Stimulated activated CD8-positive, alpha-beta memory T cell treated with anti-CD3 and anti-CD28 coated beads, Interleukin-15, amount 100 ng/mL, for 4 hours (primary cell): ENCODE data around the gene OPRL1.

Source experiments
- DNase-seq, 2 donors: peaks; one replicate each; pipeline ENCODE4 v3.0.0-alpha.2; 2020; ENCODE audit warnings: low read depth in 2 of 2

The OPRL1 gene

DNA sequence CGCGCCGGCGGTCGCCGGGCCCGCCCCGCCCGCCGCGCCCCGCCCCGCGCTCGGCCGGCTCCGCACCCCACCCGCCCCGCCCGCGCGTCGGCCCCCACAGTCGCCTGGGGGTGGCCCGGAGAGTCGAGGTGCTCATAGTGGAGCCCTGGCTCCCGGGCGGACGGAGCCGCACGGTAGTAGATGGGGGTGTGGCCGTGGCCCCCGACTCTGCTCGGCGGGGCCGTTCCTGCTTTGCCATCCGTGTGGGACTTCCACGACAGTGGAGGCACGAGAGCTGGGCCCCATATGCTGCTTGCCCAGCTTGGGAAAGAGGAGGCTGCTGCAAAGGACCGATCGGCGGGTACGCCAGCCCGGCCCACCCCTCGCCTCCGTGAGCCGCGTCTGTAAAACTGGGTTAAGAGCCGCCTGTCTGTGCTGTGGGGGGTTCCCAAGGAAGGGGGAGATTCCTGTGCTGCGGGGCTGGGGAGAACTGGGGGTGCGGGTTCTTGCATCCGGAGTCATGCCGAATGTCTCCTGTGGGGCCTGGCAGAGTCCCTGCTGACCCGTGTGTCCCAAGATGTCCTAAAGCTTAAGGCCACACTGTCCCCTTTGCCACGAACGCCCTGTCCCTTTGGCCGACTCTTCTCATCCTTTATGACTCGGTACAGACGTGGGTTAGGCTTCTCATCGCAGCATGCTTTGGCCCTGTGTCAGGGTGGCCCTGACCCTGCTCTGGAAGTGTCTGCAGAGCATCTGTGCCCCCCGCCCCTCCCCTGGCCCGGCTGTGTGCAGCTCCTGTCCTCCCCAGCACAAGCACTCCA, at the start of gene OPRL1:
OPRL1 (plus strand) TSS at position 70 of the 800 bp plus-strand sequence. CDS start 12,639 bp downstream, outside the sequence.
- peak in 1 of 2 donors; percentile 49 for DNase-seq

DNA sequence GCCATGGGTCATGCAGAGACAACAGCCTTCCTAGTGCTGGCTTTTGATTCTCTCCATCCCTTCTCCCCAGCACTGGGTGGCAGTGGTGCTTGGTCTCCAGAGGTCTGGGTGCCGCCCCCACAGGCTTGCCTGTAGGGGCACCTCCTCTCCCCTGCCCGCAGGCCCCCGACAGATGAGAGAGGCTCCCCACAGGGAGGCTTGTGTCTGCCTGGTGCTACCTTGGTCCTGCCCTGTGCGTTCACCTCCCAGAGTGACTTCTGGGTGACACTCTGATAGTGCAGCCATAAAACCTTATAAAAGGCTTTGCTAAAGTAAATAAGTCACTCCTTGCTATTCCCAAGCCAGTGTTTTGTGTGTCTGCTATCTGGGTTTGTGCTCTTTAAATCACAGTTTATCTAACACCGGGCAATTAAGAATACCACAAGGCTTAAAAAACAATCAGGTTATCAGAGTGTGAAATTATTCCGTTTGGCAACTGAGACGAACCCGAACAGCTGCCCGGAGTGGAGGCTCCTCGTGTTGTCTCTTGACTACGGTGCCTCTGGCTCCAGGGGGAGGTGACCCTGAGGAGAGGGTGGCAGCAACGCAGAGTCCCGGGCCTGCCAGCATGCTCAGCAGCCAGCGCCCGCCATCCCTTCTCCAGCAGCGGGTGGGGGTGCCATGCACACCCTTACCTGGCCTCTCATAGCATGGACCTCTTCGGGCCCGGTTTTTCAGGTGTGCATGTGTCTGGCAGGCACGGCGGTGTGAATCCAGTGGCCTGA, 49.3 kb upstream of the OPRL1 start:
- DNase-seq: no peak

DNA sequence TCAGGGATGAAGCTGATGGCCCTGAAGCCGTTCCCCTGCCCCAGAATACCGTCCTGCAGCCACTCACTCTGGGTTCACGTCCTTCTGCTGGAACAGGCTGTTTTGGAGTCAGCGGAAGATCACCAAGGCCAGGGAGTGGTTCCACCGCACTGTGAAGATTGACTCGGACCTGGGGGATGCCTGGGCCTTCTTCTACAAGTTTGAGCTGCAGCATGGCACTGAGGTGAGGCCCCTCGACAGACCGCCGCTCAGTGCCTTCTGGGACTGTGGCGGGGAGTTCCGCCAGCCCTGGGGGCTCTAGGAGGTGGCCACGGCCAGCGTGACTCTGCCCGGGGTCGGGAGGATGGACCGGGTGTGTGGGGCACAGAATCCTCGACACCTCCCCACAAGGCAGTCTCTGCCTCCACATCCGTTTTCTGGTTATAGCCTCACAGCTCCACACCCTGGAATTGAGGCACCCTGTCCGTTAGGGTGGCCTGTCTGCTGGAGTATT, 48.0 kb upstream of the OPRL1 start:
- no peak for DNase-seq

DNA sequence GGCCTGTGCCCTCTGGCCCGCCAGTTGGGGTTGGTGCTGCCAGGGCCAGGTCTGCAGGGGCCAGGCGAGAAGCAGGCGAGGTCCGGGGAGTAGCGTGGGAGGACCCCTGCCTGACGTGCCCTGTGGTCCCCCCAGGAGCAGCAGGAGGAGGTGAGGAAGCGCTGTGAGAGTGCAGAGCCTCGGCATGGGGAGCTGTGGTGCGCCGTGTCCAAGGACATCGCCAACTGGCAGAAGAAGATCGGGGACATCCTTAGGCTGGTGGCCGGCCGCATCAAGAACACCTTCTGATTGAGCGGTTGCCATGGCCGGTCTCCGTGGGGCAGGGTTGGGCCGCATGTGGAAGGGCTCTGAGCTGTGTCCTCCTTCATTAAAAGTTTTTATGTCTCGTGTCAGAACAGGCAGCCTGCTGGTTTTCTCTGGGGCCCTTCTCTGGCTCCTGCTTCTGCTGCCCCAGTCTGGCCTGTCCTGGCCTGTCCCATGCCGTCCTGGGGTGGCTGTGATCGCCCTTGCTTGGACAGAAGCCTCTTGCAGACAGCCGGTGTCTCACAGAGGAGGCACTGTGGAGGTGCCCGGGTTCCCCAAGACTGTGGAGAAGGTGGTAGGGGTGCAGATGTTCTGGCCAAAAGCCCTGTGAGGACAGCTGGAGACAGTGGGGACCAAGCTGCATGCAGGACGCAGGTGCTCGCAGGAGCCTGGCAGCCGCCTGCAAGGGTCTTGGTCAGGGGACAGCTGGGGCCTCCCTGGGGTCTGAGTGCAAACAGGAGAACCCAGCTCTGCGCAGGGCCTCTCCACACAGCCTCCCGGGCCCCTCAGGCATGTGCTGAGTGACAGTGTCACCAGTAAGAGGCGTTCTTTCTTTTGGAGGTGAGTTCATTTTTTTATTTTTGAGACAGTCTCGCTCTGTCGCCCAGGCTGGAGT, 46.9 kb upstream of the OPRL1 start:
- no peak for DNase-seq

DNA sequence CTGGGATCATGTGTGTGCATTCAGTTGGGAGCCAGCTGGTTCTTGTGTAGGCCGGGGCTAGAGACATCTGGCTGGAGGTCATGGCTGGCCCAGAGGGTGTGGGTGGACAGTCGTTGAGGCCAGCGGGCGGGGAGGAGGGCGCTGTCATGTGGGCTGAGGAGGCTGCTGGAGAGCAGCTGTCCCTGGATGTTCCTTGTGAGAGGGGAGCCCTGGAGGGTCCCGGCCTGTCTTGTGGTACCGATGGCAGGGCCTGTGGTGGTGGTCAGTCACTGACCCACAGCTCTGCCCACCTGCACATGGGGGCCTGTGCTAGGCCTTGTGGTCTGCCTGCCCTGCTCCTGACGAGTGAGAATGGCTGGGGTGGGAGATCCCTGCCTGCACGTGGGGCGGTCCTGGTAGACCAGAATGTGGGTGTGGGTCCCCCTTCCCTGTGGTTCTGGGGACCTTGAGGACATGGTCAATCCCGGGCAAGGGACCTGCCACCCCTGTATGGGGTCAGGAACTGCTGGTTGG, 45.8 kb upstream of the OPRL1 start:
- DNase-seq: no peak

DNA sequence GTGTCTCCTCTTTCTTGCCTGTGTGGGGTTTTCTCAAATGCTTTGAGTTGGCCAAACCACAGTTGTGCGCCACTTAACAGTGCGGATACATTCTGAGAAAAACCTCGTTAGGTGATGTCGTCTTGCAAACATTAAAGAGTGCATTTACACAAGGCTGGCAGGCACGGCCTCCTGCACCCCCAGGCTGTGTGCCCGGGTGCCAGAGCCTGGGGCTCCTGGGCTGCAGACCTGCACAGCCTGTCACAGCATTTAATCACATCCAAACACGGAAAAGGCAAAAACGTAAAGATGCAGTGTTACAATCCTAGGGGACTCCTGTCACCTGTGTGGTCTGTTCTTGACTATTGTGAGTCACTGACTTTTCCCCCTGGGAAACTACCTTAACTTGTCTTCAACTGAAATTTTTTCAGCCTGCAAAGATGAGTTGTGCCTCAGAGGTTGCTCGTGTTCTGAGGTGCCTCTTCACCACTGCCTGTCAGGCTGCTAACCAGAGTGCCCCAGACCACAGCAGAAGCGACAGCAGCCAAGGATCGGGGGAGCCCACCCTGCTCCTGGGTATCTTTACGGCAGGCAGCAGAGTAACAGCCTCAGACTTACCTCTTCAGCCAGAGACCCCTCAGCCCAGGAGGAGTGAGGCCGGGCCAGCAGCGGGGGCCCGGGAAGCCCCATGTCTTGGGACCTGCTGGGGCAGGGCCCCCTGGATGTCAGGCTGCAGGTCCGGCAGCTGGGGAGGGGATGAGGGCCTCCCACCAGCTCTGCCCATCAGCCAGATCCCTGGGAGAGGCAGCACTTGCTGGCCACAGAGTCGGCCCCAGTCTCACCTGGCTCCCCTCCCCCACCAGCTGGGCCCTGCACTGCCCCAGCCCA, 44.6 kb upstream of the OPRL1 start:
- DNase-seq: no peak

DNA sequence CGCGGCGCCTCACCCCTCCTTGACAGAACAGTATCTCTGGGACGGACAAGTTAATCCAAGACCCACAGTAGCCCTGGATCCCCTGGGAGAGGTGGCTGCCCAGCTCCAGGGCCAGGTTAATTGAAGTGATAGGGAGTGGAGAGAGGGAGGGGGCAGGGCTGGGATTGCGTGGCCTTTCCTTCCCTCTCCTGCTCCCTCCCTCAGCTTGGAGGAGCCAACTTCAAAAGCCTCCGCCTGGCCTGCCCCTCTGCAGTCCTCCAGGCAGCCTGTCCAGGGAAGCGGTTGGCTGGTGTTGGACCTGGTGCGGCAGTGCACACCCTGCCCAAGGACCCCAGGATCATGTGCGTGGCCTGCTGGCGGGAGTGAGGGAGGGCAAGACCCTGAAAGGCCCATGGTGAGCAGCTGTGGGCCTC, 43.9 kb upstream of the OPRL1 start, which contains the start of gene C20orf204:
C20orf204 (plus strand) TSS at position 250 of the 413 bp plus-strand sequence; CDS start at position 392, 142 bp downstream.
- DNase-seq: no peak

DNA sequence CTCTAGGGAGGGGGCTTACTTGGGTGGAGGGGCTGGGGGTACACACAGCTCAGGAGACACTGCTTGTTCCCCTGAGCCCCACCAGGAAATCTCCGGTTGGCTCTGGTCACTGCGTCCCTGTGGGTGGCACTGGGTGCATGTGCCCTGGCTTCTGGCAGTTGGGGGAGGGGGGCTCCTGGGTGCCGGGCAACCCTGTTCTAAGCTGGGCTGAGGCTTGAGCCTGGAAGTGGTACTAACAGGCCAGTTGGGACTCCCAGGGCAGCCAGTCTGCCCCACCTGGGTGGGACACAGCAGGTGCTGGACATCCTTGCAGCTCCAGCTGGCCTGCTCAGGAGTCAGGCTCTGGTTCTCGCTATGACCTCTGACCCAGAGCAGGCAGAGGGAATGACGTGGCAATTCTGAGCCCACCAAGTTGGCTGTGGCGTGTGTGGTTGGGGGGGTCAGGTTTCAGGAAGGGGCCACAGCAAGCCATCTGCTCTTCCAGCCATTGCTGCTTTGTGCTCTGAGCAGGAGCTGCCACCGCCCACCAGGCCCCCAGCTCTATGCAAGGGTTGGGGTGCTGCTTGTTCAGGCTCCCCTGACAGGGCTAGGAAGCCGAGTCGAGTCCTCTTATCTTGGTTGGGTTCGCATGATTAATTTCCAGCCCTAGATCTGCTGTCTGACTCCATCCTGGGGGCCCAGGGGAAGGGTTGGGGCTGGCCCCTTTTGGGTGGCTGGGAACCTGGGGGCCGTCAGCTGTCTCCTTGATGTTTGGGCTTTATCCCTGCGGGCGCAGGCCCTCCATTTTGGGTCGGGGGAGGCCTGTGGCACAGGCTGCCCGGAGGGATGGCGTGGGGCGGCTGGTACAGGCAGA, 43.3 kb upstream of the OPRL1 start:
- no peak for DNase-seq

DNA sequence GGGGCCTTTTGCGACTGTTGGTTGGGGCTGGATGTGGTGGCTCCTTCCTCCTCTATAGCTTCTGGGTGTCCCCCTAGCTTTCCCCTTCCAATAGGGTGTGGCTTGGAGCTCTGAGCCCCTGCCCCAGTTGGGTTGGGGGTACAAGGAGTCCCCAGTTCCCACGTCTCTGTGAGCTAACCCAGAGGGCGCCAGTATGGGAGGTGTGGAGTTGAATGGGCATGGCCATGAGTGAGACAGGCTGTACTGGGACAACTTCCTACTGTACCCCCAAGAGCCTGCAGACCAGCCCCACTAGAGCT, 42.7 kb upstream of the OPRL1 start:
- no peak for DNase-seq

DNA sequence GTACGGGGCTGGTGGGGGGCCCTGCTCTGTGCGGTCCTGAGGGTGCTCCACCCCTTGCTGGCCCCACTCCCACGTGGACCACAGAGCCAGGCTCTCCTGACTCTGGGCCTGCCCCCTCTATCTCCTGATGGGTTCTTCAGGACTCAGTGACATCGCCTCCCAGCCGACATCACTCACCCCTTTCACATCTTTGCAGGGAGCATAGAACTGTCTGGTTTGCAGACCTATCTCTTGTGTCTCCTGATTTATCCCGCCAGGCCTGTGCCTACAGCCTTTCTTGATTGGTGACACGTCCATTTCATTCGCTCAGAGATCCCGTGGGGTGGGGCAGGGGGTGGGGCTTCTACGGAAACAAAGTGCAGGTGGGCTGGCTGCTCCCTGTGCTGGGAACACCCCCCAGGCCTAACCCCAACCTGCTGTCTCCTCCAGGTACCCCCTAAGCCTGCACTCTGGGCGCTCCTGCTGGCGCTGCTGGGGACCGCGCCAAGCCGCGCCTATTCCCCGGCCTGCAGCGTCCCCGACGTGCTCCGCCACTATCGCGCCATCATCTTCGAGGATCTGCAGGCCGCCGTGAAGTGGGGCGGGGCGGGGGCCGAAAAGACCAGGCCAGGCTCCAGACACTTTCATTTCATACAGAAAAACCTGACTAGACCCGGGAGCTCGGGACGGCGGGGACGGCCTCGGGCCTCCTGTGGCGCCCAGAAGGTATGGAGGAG, 42.2 kb upstream of the OPRL1 start:
- DNase-seq: no peak

DNA sequence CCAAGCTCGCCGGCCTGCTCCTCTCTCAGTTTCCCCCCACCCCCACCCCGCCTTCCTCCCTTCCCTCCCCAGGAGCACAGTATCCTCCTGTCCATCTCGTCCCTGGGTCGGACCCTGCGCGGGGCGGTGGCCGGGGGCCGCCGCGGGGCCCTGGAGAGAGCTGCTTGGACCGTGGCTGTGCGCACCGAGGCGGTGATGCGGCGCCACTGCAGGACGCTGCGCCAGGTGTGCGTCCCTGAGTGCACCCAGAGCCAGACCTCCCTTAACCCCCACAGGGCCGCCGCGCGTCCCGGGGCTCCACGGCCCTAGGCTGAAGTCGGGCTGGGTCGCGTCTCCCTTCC, 41.7 kb upstream of the OPRL1 start:
- no peak for DNase-seq

DNA sequence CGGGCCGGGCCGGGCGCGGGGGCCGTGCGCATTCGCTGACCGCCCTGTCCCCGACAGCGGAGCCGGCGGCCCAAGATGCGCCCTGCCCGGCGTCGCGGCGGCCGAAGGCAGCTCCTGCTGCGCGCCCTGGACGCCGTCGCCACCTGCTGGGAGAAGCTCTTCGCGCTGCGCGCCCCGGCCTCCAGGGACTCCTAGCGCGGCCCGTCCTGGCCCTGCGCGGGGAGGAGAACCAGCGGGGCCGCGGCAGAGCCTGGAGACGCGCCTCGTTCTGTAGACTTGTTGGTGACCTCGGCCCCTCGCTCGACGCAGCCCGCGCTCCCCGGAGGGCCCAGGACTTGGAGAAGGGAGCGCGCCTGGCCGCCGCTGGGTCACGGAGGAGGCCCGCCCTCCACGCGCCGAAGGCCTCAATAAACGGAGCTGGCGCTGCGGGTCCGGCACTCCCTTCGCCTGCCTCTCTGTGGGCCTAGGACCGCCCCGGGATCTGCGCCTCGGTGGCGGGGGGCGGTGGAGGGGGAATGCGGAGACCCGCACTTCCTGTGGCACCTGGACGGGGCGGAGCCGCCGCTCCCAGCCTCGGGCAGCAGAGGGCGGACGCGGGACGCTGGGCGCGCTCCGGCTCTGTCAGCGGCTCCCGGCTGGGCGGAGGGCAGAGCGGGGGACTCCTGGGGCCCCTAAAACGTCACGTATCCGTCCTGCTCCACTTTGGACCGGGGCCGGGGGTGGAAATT, 41.2 kb upstream of the OPRL1 start:
- peak; percentile 52 to 57 for DNase-seq

DNA sequence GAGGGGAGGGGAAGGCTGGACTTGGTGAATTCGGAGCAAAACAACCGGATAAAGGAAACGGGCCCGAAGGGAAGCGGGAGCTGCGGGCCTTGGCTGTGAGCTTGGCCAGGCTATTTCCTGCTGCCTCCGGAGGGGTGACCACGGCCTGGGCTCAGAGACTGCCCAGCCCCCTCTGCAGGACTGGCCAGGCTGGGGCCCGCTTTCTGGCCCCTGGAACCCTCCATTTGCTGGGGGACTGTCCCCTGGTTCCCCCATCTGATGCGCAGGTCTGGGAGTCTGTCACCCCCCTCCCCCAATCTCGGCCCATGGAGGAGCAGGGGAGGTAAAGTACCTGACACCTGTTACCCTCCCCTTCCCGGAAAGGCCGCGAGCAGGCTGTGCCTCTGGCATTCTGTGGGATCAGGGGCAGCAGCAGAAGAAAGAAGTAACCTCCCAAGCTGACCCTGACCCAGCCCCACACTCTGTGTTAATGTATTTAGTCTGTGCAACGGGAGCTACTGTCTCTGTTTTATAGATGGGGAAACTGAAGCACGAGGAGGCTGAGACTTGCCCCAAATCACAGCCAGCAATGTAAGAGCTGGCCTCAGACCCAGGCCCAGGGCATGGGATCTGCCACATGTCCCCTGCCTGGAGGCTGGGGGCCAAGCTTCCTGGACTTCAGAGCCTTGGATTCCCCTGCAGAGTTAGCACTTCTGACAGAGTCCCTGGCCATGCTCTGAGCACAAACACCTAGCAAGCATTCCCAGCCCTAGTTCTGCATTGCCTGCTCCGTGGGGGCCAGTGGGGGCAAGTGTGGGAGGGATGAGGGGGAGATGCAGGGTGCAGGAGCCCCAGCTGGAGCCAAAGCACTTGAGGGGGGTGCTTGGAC, 40.4 kb upstream of the OPRL1 start:
- no peak for DNase-seq

DNA sequence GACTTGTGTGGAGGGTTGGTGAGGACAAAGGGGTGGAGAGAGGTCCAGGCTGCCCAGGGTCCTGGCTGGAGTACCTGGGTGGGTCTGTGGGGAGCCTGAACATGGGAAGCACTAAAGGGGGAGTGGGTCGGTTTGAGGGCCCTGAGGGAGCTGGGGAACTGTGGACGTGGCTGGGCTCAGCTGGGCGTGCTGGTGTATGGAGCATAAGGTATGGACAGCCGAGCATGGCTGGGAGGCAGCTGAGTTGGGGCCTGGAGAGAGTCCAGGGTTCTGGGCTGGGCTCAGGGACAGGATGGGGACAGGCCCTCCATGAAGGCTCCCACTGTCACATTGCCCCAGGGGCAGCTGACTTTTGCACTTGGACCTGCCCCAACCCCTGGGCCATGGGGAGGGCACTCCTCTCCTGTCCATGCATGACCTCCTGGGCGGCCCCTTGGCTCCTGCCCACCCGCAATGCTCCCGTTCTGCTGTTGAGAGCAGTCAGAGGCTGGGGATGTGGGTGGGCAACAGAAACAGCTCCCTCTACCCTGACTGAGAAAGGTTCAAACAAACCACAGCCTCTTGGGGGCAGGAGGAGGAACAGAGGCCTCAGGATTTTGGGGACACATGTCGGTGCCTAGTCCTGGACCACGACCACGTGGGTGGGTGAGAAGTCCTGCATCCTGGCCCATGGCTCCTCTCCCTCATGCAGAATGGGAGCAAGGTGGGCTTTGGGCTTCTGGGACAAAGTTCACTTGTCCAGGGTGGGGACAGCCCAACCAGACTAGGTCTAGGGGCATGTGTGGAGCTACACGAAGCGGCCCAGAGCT, 39.4 kb upstream of the OPRL1 start:
- no peak for DNase-seq

DNA sequence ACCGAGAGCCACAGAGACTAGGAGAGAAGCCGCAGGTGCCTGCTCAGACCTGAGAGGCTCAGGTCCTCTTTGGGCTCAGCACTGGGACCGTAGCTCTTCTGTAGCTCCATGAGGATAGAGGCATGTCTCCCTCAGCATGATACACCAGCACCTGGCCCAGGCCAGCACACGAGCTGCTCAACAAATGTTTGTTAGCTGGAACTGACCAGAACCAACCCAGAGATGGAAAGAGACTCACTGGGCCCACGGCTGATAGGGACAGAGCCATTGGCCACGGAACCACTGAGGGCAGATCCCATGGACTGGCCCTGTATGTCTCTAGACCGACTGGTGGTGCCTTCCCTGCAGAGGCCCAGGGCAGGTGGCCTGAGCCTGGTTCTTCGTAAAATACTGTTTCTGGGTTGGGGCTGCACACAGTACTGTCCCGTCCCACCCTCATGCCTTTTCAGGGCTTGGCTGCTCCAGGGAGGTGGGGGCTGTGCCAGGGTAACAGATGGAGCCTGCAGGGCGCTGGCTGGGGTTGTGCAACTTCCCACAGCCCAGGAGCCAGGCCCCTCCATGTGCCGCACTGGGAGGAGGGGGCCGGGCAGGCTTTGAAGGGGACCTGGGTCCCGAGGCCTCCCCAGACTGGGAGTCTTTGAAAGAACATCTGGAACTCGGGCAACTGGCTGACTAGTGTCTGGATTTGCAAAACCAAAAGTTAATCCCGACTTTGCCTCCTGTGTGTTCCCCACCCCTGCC, 38.7 kb upstream of the OPRL1 start:
- DNase-seq: no peak

DNA sequence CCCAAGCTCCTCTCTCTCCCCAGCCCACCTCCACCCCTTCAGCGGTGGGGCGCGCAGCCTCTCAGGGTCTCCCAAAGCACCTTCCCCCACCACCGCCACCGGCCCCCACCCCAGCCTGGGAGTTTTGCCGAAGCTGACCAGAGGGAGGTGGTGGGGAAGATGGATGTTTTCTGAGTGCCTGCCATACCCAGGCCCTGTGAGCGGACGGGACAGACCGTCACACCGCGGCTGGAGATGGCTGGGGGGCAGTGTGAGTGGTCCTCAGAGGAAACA, 38.2 kb upstream of the OPRL1 start:
- no peak for DNase-seq
